ENCODE measurements around the gene TRIM38.

The TRIM38 gene

DNA sequence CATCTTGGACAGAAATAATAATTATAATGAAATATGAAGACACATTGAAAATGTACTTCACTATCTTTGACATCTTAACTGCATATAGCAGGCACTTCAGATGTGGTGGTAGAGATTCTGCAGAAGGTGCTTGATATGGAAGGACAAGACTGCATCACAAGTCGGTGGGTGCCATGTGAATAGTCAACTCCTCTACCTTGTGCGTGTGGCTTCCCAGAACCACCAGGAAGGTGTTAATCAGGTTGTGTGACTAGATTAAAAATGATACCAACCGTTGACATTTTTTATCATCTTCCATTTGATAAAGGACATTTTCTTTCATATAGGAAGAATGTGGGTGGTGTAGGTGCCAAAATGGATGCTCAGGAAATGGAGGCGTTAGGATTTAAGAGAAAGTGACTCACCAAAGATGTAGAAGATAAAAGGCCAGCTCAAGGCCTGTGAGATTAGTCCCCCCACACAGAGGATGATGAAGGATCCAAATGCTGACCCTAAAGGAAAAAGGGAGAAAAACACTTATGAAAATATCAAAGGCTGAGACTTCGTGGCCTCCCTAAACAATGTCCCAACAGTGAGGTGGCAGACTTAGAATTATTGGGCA is 44.4 kb upstream of the TRIM38 start:
- Histone ChIP-seq H3K27me3 (ENCODE audit: insufficient read depth, poor library complexity, severe bottlenecking) (no peaks in the 10 kb centered on the region), H3K9me3 (ENCODE audit: severe bottlenecking) (no peaks in the 10 kb centered on the region), H3K36me3 (ENCODE audit: low read depth) (no peaks in the 10 kb centered on the region), H3K4me3 (ENCODE audit: severe bottlenecking) (no peak overlapping the region), H3K27ac (ENCODE audit: poor library complexity, severe bottlenecking) (no peak overlapping the region), H3K4me1 (ENCODE audit: insufficient read depth, poor library complexity, severe bottlenecking) (no peaks in the 10 kb centered on the region)
- DNase-seq (ENCODE audit: low spot score) (no peak), ATAC-seq (ENCODE audit: low read depth) (no peak)
- no peak for TF ChIP-seq CTCF (IDR thresholded peaks at IDR 0.05; ENCODE audit: poor library complexity, severe bottlenecking)

- Histone ChIP-seq H3K36me3 (ENCODE audit: low read depth) (no peaks in the 10 kb centered on the region), H3K4me1 (ENCODE audit: insufficient read depth, poor library complexity, severe bottlenecking) (no peaks in the 10 kb centered on the region), H3K27me3 (ENCODE audit: insufficient read depth, poor library complexity, severe bottlenecking) (no peaks in the 10 kb centered on the region), H3K4me3 (ENCODE audit: severe bottlenecking) (no peak overlapping the region), H3K9me3 (ENCODE audit: severe bottlenecking) (no peaks in the 10 kb centered on the region), H3K27ac (ENCODE audit: poor library complexity, severe bottlenecking) (no peak overlapping the region)
- TF ChIP-seq CTCF (IDR thresholded peaks at IDR 0.05; ENCODE audit: poor library complexity, severe bottlenecking) = no peak
- ATAC-seq (ENCODE audit: low read depth) (no peak), DNase-seq (ENCODE audit: low spot score) (no peak)
Observed at GRCh38 chr6:25919657-25920056, 42.9 kb upstream of the TRIM38 start.

DNA sequence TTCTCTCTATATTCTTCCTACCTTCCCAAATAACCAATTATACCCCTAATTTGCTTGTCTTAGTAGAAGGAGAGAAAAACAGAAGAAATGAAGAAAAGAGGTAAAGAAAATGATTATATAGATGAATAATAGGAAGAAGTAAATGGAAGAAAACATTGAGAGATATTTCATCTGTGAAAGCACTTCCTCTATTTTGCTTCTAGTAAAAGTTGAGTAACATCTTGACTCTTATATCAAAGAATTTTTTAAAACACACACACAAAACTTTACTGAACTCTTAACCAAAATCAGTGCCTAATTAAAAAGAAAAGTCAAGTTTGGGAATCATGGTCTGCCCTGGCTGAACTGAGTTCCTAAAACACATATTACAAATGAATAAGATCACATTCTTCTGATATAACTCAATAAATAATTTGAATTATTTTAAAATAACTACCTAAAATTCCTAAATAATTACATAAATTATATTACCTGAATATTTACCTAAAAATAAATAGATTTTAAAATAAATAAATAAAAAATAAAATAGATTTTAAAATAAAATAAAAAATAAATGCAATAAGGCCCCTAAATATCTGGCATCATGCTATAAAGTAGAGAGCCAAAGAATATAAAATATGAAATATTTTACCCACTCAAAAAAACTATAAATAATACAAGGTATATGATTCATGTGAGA is 40.9 kb upstream of the TRIM38 start:
- Histone ChIP-seq H3K27me3 (ENCODE audit: insufficient read depth, poor library complexity, severe bottlenecking) (no peaks in the 10 kb centered on the region), H3K27ac (ENCODE audit: poor library complexity, severe bottlenecking) (no peak overlapping the region), H3K4me3 (ENCODE audit: severe bottlenecking) (no peak overlapping the region), H3K9me3 (ENCODE audit: severe bottlenecking) (no peaks in the 10 kb centered on the region), H3K4me1 (ENCODE audit: insufficient read depth, poor library complexity, severe bottlenecking) (no peaks in the 10 kb centered on the region), H3K36me3 (ENCODE audit: low read depth) (no peaks in the 10 kb centered on the region)
- no peak for ATAC-seq (ENCODE audit: low read depth)
- no peak for DNase-seq (ENCODE audit: low spot score)
- TF ChIP-seq CTCF (IDR thresholded peaks at IDR 0.05; ENCODE audit: poor library complexity, severe bottlenecking) = no peak

GRCh38 chr6:25922301-25922700 is 40.3 kb upstream of the TRIM38 start:
- no peak overlapping the region for H3K4me3 ChIP-seq (ENCODE audit: severe bottlenecking)
- H3K9me3 ChIP-seq (ENCODE audit: severe bottlenecking) = no peaks in the 10 kb centered on the region
- TF ChIP-seq CTCF (IDR thresholded peaks at IDR 0.05; ENCODE audit: poor library complexity, severe bottlenecking) = no peak
- no peaks in the 10 kb centered on the region for H3K36me3 ChIP-seq (ENCODE audit: low read depth)
- no peaks in the 10 kb centered on the region for H3K27me3 ChIP-seq (ENCODE audit: insufficient read depth, poor library complexity, severe bottlenecking)
- H3K4me1 ChIP-seq (ENCODE audit: insufficient read depth, poor library complexity, severe bottlenecking) = no peaks in the 10 kb centered on the region
- H3K27ac ChIP-seq (ENCODE audit: poor library complexity, severe bottlenecking) = no peak overlapping the region
- ATAC-seq (ENCODE audit: low read depth) (no peak), DNase-seq (ENCODE audit: low spot score) (no peak)

- Histone ChIP-seq H3K4me1 (ENCODE audit: insufficient read depth, poor library complexity, severe bottlenecking) (no peaks in the 10 kb centered on the region), H3K36me3 (ENCODE audit: low read depth) (no peaks in the 10 kb centered on the region), H3K27ac (ENCODE audit: poor library complexity, severe bottlenecking) (no peak overlapping the region), H3K27me3 (ENCODE audit: insufficient read depth, poor library complexity, severe bottlenecking) (no peaks in the 10 kb centered on the region), H3K9me3 (ENCODE audit: severe bottlenecking) (no peaks in the 10 kb centered on the region), H3K4me3 (ENCODE audit: severe bottlenecking) (no peak overlapping the region)
- TF ChIP-seq CTCF (IDR thresholded peaks at IDR 0.05; ENCODE audit: poor library complexity, severe bottlenecking) = no peak
- no peak for DNase-seq (ENCODE audit: low spot score)
- ATAC-seq (ENCODE audit: low read depth) = no peak
Observed at GRCh38 chr6:25925876-25926275, 36.7 kb upstream of the TRIM38 start.

Measured in RWPE2 (cell line).